Mucosa of gallbladder (tissue), 1 donor: ENCODE measurements around the gene PREX1. TPM values are rescaled to one million over a fixed set of nuclear protein-coding genes. Genes with fewer than 3 reads are reported as not detected.
"Not testable (repeated sequence)": the region's sequence is repeated elsewhere in the genome, so short reads cannot be mapped to it uniquely, and the experiment has no call there.

Source experiments
- DNase-seq: peaks from one replicate; pipeline ENCODE4 v3.0.0-alpha.2; 2020; ENCODE audit warnings: low spot score
- total RNA-seq: library from RNA; stranded (reverse); gene quantifications from one replicate; pipeline ENCODE4 v1.2.1, GENCODE V29; 2021
- donor health status: DM: no; HTN: no; CAD: no.

PREX1 gene
- total RNA-seq, 1 donor from 2014 or later, result 29.8 TPM

GRCh38 chr20:48606841-48607543 lies 220.8 kb downstream of the PREX1 start:
- no peak for DNase-seq

GRCh38 chr20:48606172-48606840 lies 221.5 kb downstream of the PREX1 start:
- DNase-seq, result no peak

GRCh38 chr20:48605364-48606171 lies 222.2 kb downstream of the PREX1 start:
- no peak for DNase-seq

GRCh38 chr20:48604936-48605335 lies 222.9 kb downstream of the PREX1 start:
- no peak for DNase-seq

GRCh38 chr20:48604426-48604825 lies 223.4 kb downstream of the PREX1 start:
- no peak for DNase-seq

- no peak for DNase-seq
Measured at GRCh38 chr20:48603819-48604405, 223.9 kb downstream of the PREX1 start.

GRCh38 chr20:48603116-48603818 lies 224.5 kb downstream of the PREX1 start:
- DNase-seq, result no peak

GRCh38 chr20:48601798-48602197 lies 226.0 kb downstream of the PREX1 start:
- DNase-seq, result no peak

- DNase-seq, result no peak
Measured at GRCh38 chr20:48600470-48600945, 227.3 kb downstream of the PREX1 start.

- DNase-seq, result no peak
Measured at GRCh38 chr20:48599748-48600469, 227.9 kb downstream of the PREX1 start.

GRCh38 chr20:48599106-48599747 lies 228.6 kb downstream of the PREX1 start:
- DNase-seq, result no peak

- DNase-seq, result not testable (repeated sequence)
Measured at GRCh38 chr20:48598303-48598941, 229.4 kb downstream of the PREX1 start.

- DNase-seq, result no peak
Measured at GRCh38 chr20:48597521-48598302, 230.1 kb downstream of the PREX1 start.

- DNase-seq, result no peak
Measured at GRCh38 chr20:48596334-48596898, 231.4 kb downstream of the PREX1 start.

- no peak for DNase-seq
Measured at GRCh38 chr20:48595495-48596333, 232.1 kb downstream of the PREX1 start.

- no peak for DNase-seq
Measured at GRCh38 chr20:48594533-48594932, 233.3 kb downstream of the PREX1 start.

- no peak for DNase-seq
Measured at GRCh38 chr20:48592107-48592940, 235.5 kb downstream of the PREX1 start.
